LNCAP (cell line): ENCODE results near the gene ASIC2.

Experiments
- TF ChIP-seq, protein P1 (sequence below): fragments of 450-650 bp; IDR thresholded peaks from 2 replicates; pipeline ENCODE4 v1.5.1; 2017; ENCODE audit warnings: mild to moderate bottlenecking

The ASIC2 gene

DNA sequence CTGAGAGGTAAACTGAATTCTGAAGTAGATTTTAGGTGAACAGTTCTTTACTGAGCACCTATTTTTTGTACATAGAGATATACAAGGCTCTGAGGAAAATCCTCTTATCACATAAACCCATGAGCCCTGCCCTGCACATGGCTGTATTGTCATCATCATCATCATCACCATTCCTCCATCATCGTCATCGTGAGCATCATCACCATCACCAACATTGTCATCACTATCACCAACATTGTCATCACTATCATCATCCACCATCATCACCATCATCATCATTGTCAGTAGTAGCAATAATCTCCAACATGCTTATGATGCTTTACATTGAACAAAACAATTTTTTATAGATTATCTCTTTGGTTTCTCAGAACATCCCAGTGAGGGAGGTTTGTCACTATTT, 20.7 kb downstream of the ASIC2 start:
- TF ChIP-seq, protein P1, sequence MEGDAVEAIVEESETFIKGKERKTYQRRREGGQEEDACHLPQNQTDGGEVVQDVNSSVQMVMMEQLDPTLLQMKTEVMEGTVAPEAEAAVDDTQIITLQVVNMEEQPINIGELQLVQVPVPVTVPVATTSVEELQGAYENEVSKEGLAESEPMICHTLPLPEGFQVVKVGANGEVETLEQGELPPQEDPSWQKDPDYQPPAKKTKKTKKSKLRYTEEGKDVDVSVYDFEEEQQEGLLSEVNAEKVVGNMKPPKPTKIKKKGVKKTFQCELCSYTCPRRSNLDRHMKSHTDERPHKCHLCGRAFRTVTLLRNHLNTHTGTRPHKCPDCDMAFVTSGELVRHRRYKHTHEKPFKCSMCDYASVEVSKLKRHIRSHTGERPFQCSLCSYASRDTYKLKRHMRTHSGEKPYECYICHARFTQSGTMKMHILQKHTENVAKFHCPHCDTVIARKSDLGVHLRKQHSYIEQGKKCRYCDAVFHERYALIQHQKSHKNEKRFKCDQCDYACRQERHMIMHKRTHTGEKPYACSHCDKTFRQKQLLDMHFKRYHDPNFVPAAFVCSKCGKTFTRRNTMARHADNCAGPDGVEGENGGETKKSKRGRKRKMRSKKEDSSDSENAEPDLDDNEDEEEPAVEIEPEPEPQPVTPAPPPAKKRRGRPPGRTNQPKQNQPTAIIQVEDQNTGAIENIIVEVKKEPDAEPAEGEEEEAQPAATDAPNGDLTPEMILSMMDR: no peak

DNA sequence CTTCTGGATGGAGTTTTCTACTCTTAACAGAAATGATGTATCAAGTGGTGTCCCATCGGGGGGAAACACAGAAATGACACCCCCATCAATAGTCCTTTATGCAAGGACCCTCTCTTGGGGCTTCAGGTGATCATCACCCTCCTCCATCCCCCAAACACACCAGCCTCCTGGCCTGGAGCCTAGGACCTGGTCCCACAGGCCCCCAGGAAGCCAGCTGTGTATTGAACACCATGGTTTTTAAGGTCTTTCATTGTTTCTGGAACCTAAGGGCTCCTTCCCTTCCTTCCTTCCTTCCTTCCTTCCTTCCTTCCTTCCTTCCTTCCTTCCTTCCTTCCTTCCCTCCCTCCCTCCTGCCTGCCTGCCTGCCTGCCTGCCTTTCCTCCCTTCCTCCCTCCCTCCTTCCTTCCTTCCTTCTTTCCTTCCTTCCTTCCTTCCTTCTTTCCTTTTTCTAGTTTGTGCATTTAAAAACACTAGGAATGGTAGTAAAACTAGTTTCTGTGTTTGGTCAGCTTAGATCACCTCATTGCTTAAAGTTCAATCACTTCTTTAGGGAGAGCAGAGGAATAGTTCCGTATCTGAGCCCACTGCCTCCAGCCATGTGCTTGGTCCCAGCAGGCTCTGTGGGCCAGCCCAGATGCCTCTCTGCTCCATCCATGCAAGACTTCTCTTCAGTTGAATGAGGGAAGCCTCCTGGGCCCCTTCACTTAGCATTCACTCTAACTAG, 23.6 kb downstream of the ASIC2 start:
- TF ChIP-seq, protein P1: no peak

DNA sequence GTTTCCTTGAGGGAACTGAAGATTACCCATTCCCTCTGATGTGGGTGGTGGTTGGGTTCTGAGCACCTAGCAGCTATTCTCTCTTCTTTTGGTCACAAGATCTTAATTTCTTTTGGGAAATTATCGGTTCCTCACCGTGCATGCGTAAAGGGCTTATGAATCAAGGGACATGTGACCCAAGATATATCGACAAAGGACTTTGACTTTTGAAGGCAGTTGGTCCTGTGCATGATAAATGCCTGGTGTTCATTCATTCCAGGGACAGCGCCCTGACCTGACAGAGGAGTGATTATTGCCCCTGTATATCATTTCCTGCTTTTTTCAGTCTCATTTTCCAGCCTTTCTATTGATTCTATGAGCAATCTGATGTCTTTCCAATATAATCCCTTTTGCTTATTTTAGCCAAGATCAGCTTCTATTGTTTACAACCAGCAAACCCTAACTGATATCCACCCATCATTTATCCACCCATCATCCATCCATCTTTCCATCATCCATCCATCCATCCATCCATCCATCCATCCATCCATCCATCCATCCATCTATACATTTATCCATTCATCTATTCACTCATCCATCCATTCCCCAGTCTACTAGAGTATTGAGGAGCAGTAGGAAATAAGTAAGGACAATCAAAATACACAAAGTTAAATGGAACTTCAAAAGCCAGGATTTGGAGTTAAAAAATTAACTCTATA, 25.1 kb downstream of the ASIC2 start:
- TF ChIP-seq, protein P1: no peak

DNA sequence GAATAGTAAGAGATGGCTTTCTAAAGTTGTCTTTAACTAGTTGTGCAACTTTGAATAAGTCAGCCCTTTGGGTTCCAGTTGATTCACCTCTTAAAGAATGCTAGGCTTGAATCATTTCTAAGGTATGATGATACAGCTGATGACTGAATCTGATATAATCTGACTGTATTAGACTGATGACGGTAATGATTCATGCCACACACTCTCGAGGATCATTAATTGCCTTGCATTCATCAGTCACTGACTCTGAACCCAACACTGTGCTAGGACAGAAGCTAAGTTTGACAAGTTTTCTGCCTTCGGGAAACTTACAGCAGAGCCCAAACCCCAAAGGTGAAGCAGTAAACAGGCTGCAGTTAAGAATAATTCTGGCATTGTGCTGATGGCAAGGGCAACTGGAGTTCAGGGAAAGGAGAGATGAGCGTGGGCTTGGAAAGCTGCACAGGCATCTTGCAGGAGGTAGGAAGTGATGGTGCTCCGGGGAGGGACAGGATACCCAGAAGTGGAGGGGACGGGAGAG, 25.8 kb downstream of the ASIC2 start:
- TF ChIP-seq, protein P1: no peak

DNA sequence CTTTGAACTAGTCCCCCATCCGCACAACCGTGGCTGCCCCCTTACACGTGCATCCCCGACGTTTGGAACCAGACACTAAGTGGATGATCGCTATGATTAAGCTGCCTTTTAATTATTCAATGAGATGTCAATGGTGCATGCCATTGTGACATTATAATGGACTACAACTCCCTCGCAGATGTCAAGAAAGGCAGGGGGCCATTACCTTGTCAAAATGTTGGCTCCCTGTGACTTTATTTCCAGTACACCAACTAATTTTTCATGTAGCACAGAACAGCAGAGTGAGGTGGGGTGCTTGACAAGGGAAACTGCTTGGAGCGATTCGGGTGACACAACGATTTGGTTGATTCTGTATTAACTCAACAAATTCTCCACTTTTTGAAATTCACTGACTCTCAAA, 26.5 kb downstream of the ASIC2 start:
- TF ChIP-seq, protein P1: no peak

DNA sequence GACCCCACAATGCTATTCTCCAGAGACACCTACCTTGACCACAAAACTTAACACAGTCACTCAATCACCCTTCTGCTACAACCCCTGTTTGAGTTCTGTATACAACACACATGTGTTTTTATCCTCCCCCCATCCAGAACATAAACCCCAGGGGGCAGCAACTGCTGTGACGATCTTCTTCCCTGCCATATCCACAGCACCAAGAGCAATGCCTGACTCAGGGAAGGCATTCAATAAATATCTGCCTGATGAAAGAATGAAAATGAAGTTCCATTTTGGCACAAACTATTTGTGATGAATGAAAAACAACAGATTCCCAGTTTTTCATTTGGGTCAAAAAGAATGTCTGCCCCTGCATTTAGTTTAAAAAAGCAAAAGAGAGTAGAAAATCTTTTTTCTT, 27.0 kb downstream of the ASIC2 start:
- TF ChIP-seq, protein P1: no peak

DNA sequence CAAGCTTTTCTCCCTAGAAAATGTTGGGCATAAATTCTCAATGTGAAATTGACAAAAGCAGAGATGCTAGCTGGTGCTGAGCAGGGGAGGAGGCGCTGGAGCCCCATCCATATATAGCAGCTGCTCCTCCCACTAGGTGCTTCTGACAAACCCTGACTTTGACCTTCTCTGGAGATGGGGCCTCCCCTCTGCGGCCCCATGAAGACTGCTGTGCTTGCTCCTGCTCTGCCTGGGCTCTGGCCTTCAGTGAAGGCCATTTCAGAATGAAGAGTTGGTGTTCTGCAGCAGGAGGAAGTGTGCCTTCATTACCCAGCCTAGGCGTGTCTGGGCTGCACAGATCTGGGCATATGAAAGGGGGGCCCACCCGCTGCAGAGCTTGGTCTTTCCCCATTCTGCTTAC, 29.7 kb downstream of the ASIC2 start:
- TF ChIP-seq, protein P1: no peak
